GM12878 (cell line): ENCODE data around the gene NOS3.

Source experiments
- CHD1 ChIP-seq: IDR thresholded peaks from 2 replicates; pipeline ENCODE4 v1.6.1; 2012; ENCODE audit warnings: low read depth, low read length, improper control_type of control experiment
- NBN ChIP-seq: fragments of 450-650 bp; IDR thresholded peaks from 2 replicates; pipeline ENCODE4 v1.6.1; 2016

- no peak for TF ChIP-seq CHD1
- TF ChIP-seq NBN, result no peak
Measured at GRCh38 chr7:150966002-150966401, 24.8 kb upstream of the NOS3 start.
